ENCODE data around the gene LGR6. TPM values are rescaled to one million over a fixed set of nuclear protein-coding genes. Genes with fewer than 3 reads are reported as not detected.

The LGR6 gene
- total and polyA plus RNA-seq, 2 of the 8 experiments (the other 6 are each of a cell fraction or from before 2014, with no cell fraction given), result 0.50 to 1.0 TPM

GRCh38 chr1:202187041-202187671 is 6.4 kb upstream of the LGR6 start:
- no peak overlapping the region for H2BK20ac ChIP-seq (ENCODE audit: low read length)
- no peak overlapping the region for H3K56ac ChIP-seq (replicated peaks; ENCODE audit: insufficient read length, low read depth, low read length)
- H2AFZ ChIP-seq (ENCODE audit: low read length), result no peak overlapping the region
- no peak overlapping the region for H2BK120ac ChIP-seq (replicated peaks; ENCODE audit: low read depth, low read length)
- no peak overlapping the region for H3K23ac ChIP-seq (ENCODE audit: insufficient read length)
- H3K4me3 ChIP-seq (ENCODE audit: extremely low read depth in 1 of 4, insufficient read depth in 2 of 4, low read depth in 3 of 4, low read length in 4 of 4), result no peak overlapping the region
- H3K79me1 ChIP-seq (ENCODE audit: low read depth, low read length), result no peaks in the 10 kb centered on the region
- 76% methylated on average over 8 of the region's 8 CpGs; no CpG with 5 or more reads in 1 of the 2 experiments for WGBS, 2 experiments (ENCODE audit: extremely low coverage in 1 of 2, insufficient coverage in 1 of 2, insufficient read length in 1 of 2, insufficient replicate concordance in 2 of 2, low coverage in 1 of 2, low lambda C conversion rate in 2 of 2, missing lambda C conversion rate in 1 of 2)
- no peaks in the 10 kb centered on the region for H3K36me3 ChIP-seq (ENCODE audit: control insufficient read depth in 2 of 4, insufficient read depth in 4 of 4, low read length in 3 of 4)
- H4K5ac ChIP-seq (ENCODE audit: insufficient read length, low read depth, low read length), result no peak overlapping the region
- H3K4me1 ChIP-seq (replicated peaks in 1 of 4; ENCODE audit: control insufficient read depth in 3 of 4, insufficient read depth in 4 of 4, low read length in 3 of 4), result peaks cover 0 to 6% (median 4%) of the 10 kb centered on the region in 4 experiments; a peak in 5 of 7 replicates
- H3K79me2 ChIP-seq (ENCODE audit: control insufficient read depth in 1 of 2, insufficient read depth in 2 of 2, low read length in 2 of 2), result no peaks in the 10 kb centered on the region
- no peak overlapping the region for H2BK12ac ChIP-seq (ENCODE audit: low read depth, low read length)
- no peaks in the 10 kb centered on the region; the same call in 1 of the 2 replicates for H3K23me2 ChIP-seq (ENCODE audit: low read depth, low read length)
- no peak overlapping the region for H3K27ac ChIP-seq (ENCODE audit: low read depth, low read length)
- no peak overlapping the region for H3K18ac ChIP-seq (ENCODE audit: extremely low read depth, low read length)
- H3K4me2 ChIP-seq (ENCODE audit: insufficient read depth in 1 of 2, low read depth in 2 of 2, low read length in 2 of 2), result no peak overlapping the region
- no peak overlapping the region for H3K14ac ChIP-seq (ENCODE audit: insufficient read length)
- no peaks in the 10 kb centered on the region for H3K9me3 ChIP-seq (ENCODE audit: insufficient read depth in 2 of 2, low read depth in 1 of 2, low read length in 1 of 2)
- TF ChIP-seq TAF1 (IDR thresholded peaks at IDR 0.05; ENCODE audit: low read depth, low read length) (no peak), POU5F1 (IDR thresholded peaks at IDR 0.05; ENCODE audit: low read depth, low read length) (no peak), BCL11A (IDR thresholded peaks at IDR 0.05; ENCODE audit: low read depth in 2 of 2, low read length in 2 of 2) (no peak), FOSL1 (IDR thresholded peaks at IDR 0.05; ENCODE audit: insufficient read depth, low read depth, low read length) (no peak)
- 0 out of 2 replicates have a peak overlapping the region, but pooled peaks have one; percentile 31 for H2BK15ac ChIP-seq (ENCODE audit: low read length)
- no peak overlapping the region for H2BK5ac ChIP-seq (ENCODE audit: low read depth, low read length)
- H3K4ac ChIP-seq (replicated peaks; ENCODE audit: insufficient read length, low read depth, low read length), result no peak overlapping the region
- no peaks in the 10 kb centered on the region; a peak in 3 of 7 replicates for H3K27me3 ChIP-seq (replicated peaks in 1 of 4; ENCODE audit: control insufficient read depth in 3 of 4, extremely low read depth in 1 of 4, insufficient read depth in 3 of 4, low read length in 3 of 4)
- no peaks in the 10 kb centered on the region for H4K20me1 ChIP-seq (replicated peaks in 1 of 2; ENCODE audit: control insufficient read depth in 1 of 2, insufficient read depth in 2 of 2, low read length in 2 of 2)
- H4K8ac ChIP-seq (ENCODE audit: extremely low read depth, insufficient read depth, low read length), result no peak overlapping the region
- H2AK5ac ChIP-seq (ENCODE audit: low read depth, low read length), result no peak overlapping the region
- DNase-seq (ENCODE audit: low read depth in 1 of 2, low spot score in 2 of 2) (no peak), FAIRE-seq (no peak)
- ChIA-PET CTCF (ENCODE audit: partially characterized antibody) (interaction anchor here (0.8 to 8.2 kb wide), 18 partner anchors 7 to 532 kb away, joined by 3 to 107 read pairs (median 4); partner anchors contain the start of genes GPR37L1 and LGR6), POLR2A (ENCODE audit: partially characterized antibody) (interaction anchor here (1.1 kb wide), 1 partner anchor 22 kb away, joined by 3 read pairs; no protein-coding TSS in a partner anchor)
- H4K91ac ChIP-seq (replicated peaks; ENCODE audit: insufficient read length, low read length), result no peak overlapping the region
- no peak overlapping the region; a peak in 1 of 7 replicates for H3K9ac ChIP-seq (replicated peaks in 1 of 4; ENCODE audit: extremely low read depth in 1 of 4, low read depth in 3 of 4, low read length in 3 of 4)
